Skeletal muscle satellite cell (primary cell): ENCODE data around the gene EXOC8. TPM values are rescaled to one million over a fixed set of nuclear protein-coding genes. Genes with fewer than 3 reads are reported as not detected.

Experiments used
- H3K27me3 ChIP-seq: 2 replicates; pipeline ENCODE4 v1.7.0; 2013; ENCODE audit warnings: low read length; ENCODE audit not compliant: control insufficient read depth, insufficient read depth
- H3K36me3 ChIP-seq: 2 replicates; pipeline ENCODE4 v1.7.0; 2013; ENCODE audit warnings: mild to moderate bottlenecking, control low read depth, low read length; ENCODE audit not compliant: insufficient read depth
- H3K4me1 ChIP-seq: 2 replicates; pipeline ENCODE4 v1.7.0; 2013; ENCODE audit warnings: low read length; ENCODE audit not compliant: control insufficient read depth, insufficient read depth
- H3K4me2 ChIP-seq: 2 replicates; pipeline ENCODE4 v1.7.0; 2013; ENCODE audit warnings: mild to moderate bottlenecking, low read length
- H3K4me3 ChIP-seq: 2 replicates; pipeline ENCODE4 v1.7.0; 2013; ENCODE audit warnings: low read length
- H3K9ac ChIP-seq: 2 replicates; pipeline ENCODE4 v1.7.0; 2013; ENCODE audit warnings: mild to moderate bottlenecking, low read depth, low read length, moderate library complexity
- H3K9me3 ChIP-seq: replicated peaks from 2 replicates; pipeline ENCODE4 v1.7.0; 2013; ENCODE audit warnings: mild to moderate bottlenecking, control low read depth, low read length
- total RNA-seq: library from RNA; depleted of rRNA; stranded (reverse); fragments of >200 nt; gene quantifications from 2 replicates; pipeline ENCODE4 v1.2.3, GENCODE V29; 2012; rRNA removed

EXOC8 gene, protein sequence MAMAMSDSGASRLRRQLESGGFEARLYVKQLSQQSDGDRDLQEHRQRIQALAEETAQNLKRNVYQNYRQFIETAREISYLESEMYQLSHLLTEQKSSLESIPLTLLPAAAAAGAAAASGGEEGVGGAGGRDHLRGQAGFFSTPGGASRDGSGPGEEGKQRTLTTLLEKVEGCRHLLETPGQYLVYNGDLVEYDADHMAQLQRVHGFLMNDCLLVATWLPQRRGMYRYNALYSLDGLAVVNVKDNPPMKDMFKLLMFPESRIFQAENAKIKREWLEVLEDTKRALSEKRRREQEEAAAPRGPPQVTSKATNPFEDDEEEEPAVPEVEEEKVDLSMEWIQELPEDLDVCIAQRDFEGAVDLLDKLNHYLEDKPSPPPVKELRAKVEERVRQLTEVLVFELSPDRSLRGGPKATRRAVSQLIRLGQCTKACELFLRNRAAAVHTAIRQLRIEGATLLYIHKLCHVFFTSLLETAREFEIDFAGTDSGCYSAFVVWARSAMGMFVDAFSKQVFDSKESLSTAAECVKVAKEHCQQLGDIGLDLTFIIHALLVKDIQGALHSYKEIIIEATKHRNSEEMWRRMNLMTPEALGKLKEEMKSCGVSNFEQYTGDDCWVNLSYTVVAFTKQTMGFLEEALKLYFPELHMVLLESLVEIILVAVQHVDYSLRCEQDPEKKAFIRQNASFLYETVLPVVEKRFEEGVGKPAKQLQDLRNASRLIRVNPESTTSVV
- 12.2 and 12.9 TPM in 2 replicates for total RNA-seq

DNA sequence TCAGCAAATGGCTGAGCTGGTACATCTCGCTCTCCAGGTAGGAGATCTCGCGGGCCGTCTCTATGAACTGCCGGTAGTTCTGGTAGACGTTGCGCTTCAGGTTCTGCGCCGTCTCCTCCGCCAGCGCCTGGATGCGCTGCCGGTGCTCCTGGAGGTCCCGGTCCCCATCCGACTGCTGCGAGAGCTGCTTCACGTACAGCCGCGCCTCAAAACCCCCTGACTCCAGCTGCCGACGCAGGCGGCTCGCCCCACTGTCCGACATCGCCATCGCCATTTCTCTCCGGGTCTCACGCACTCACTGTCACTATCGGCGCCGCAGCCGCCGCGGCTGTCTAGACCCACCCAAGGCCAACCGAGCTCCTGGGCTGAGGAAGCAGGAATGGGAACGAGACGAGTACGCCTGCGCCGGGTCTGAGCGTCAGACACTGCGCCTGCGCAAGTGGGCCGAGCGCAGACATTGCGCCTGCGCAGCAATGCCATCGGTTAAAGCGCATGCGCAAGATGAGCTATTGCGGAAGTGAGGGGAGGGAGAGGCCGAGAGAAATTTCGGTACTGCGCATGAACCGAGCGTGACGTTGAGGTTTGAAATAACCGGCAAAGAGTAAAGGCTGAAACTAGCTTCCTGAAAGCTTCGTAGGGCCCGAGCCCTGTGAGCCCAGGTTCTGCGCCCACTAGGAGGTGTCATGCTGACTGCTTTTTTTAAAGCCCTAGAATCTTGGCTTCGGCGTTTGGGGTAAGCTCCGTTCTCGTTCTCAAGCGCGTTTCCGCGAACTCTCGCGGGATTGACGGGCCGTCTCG, at the start of gene EXOC8:
TSS of gene EXOC8 (minus strand) at position 381 of the 798 bp plus-strand sequence. CDS start at position 274, 107 bp downstream.
- H3K27me3 ChIP-seq = no peaks in the 10 kb centered on the region
- H3K4me2 ChIP-seq = peak within 1 kb of the TSS; percentile 98
- peaks cover 17% of the 10 kb centered on the region for H3K36me3 ChIP-seq
- H3K4me3 ChIP-seq = peak within 1 kb of the TSS; percentile 91
- peak within 1 kb of the TSS; percentile 95 for H3K9ac ChIP-seq
- peaks cover 37% of the 10 kb centered on the region for H3K4me1 ChIP-seq
- no peaks in the 10 kb centered on the region for H3K9me3 ChIP-seq

DNA sequence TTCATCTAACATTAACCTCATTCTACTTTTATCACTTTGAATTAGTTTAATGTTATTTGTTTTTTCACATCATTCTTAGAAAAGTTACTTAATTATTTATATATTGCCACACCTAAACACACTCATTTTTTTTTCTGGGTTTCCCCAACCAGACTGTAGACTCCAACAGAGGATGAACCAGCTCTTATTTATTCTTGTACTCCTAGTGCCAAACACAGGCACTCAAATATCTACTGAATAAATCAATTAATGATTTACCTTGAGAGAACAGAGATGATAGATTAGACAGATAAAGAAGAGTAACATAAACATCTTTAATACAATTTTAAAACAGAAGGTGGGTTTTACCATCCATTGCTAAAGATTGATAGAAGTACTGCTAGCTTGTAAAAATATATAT, 48.8 kb upstream of the EXOC8 start:
- Histone ChIP-seq H3K4me2 (no peak overlapping the region), H3K9me3 (no peaks in the 10 kb centered on the region), H3K4me1 (peaks cover 28% of the 10 kb centered on the region), H3K9ac (no peak overlapping the region), H3K27me3 (no peaks in the 10 kb centered on the region), H3K36me3 (no peaks in the 10 kb centered on the region), H3K4me3 (no peak overlapping the region)

DNA sequence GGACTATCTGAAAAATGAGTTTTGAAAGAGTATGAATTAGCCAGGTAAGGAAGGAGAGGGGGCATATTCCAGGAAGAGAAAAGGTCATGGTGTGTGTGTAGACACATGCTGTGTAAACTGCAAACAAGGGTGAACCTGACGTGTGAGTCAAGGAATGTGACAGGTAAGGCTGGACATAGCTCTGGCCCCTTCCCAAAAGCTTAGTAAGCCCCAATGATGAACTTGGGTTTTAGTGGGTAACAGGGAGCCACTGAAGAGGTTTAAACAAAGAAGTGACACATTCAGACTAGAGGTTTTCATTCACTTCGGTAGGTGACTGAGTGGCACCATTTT, 47.7 kb upstream of the EXOC8 start:
- Histone ChIP-seq H3K27me3 (no peaks in the 10 kb centered on the region), H3K4me1 (peaks cover 27% of the 10 kb centered on the region), H3K4me3 (no peak overlapping the region), H3K9ac (no peak overlapping the region), H3K9me3 (no peaks in the 10 kb centered on the region), H3K36me3 (no peaks in the 10 kb centered on the region), H3K4me2 (no peak overlapping the region)

DNA sequence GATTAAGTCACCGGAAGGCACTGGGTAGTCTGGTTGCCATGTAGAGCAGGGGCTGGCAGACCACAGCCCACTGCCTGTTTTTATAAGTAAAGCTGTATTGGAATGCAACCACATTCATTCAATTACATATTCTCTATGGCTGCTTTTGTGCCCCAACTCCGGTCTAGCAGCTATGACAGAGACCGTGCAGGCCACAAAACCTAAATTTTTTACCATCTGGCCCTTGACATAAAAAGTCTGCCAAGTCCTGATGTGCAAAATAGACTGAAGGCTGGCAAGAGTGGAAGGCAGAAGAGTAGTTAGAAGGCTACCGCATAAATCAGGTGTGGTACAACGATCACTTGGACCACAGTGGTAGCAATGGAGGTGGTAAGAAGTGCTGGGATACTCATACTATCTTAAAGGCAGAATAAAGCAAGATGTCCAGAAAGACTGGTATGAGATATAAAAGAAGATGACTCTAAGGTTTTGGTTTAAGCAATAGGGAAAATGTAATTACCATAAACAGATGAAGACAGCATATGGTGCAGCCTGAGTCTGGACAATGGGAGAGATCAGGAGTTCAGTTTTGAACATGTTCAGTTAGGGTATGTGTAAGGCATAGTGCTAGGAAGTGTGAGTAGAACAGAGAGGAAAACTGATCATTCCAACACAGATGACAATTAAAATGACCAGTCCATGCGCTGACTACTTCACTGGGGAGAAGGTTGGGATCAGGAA, 47.2 kb upstream of the EXOC8 start:
- H3K36me3 ChIP-seq = no peaks in the 10 kb centered on the region
- H3K9me3 ChIP-seq = no peaks in the 10 kb centered on the region
- no peak overlapping the region for H3K4me3 ChIP-seq
- H3K4me1 ChIP-seq = peaks cover 21% of the 10 kb centered on the region
- no peak overlapping the region for H3K9ac ChIP-seq
- no peak overlapping the region for H3K4me2 ChIP-seq
- no peaks in the 10 kb centered on the region for H3K27me3 ChIP-seq

DNA sequence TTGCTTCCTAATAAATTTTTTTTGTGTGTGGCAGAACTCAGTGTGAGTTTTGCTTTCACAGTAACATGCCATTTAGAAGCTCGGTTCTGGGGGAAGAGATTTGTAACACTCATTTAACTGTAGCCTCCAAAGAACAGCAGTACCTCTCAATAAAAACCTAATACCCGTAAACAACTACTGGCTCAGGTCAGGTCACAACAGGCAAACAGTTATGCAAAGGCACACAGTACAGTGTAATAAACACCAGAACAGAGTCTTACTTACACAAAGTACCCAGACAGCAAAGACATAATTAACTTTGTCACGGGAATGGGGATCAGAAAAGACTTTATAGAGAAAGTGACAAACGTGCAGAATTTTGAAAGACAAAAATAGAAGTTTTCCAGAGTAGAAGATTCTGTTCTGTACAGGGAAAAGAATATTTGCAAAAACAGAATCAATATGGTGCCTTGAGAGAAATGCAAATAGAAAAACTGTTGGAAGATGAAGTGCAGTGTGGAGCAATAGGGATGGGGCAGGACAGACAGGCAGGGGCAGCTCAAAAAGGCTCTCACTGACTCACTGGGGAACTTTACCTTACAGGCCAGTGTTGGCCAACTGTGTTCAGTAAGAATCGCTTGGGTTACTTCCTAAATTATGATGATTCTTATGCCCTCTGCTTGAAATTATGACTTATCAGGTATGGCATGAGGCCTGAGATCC, 45.7 kb upstream of the EXOC8 start:
- no peak overlapping the region for H3K9ac ChIP-seq
- H3K4me3 ChIP-seq = no peak overlapping the region
- peaks cover 16% of the 10 kb centered on the region for H3K4me1 ChIP-seq

DNA sequence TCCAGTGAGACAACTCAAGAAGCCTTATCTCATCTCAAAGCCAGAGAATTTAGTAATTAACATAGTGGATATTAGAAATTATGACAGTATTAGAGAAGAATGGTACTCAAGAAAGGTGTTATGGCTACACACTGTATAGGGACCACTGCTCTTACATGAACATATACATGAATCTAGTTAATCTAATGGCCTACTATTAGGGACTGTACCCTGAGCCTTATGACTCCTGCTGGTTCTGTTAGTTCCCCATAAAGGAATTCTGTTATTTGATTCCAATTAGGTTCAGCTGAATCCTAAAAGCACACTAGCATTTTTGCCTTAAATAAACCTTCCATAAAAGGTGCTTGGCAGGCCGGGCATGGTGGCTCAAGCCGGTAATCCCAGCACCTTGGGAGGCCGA, 44.8 kb upstream of the EXOC8 start:
- peaks cover 7% of the 10 kb centered on the region for H3K4me1 ChIP-seq
- H3K9ac ChIP-seq = no peak overlapping the region
- no peak overlapping the region for H3K4me2 ChIP-seq
- H3K36me3 ChIP-seq = no peaks in the 10 kb centered on the region
- no peak overlapping the region for H3K4me3 ChIP-seq
- no peaks in the 10 kb centered on the region for H3K27me3 ChIP-seq
- H3K9me3 ChIP-seq = no peaks in the 10 kb centered on the region

More for the DNA sequence above, 45.7 kb upstream of the EXOC8 start:
- H3K36me3 ChIP-seq = no peaks in the 10 kb centered on the region
- peak overlapping the region; percentile 39 for H3K4me2 ChIP-seq
- no peaks in the 10 kb centered on the region for H3K9me3 ChIP-seq
- H3K27me3 ChIP-seq = no peaks in the 10 kb centered on the region

DNA sequence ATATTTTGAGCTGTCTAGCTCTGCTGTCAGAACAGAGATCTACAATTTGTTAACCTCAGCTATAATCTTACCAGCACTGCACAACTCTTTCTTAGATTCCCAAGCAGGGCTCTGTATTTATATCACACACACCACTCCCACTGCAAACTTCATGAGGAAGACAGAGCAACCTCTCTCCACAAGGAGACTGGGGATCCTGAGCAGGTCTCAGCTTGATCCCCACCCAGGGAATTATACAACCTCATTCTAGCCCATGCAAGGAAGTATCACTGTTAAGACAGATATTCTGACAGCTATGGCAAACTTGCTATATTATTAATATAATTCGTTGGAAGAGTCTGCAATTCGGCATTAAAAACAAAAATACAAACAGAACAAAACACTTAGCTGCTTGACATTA, 44.1 kb upstream of the EXOC8 start:
- H3K9me3 ChIP-seq = no peaks in the 10 kb centered on the region
- peaks cover 13% of the 10 kb centered on the region for H3K4me1 ChIP-seq
- H3K9ac ChIP-seq = no peak overlapping the region
- H3K36me3 ChIP-seq = no peaks in the 10 kb centered on the region
- no peak overlapping the region for H3K4me3 ChIP-seq
- H3K27me3 ChIP-seq = no peaks in the 10 kb centered on the region
- no peak overlapping the region for H3K4me2 ChIP-seq

DNA sequence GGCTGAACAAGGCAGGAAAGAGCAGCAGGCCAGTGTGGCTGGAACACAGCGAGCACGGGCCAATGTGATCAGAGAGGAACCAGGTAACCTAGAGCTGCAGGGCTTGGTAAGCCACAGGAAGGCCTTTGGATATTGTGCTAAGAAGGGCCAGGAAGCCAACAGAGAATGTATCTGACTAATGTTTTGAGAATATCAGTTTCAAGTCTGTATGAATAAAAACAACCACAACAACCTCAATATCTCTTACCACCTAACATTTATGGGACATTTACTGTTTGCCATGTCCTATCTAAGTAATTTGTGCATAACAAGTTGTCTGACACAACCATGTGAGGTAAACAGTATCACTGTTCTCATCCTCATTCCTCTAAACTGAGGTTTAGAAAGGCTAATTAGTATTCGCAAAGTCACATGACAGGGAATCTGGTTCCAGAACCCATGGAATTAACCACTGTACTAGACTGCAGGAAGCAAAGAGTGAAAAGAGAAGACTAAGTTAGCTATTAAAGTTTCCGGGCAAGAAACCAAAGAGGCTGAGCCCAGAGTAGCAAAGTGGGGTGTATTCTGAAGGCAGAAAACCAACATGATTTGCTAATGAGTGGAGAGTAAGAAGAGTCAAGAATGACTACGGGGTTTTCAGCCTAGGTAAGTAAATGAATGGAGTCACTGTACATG, 39.4 kb upstream of the EXOC8 start:
- no peak overlapping the region for H3K4me3 ChIP-seq
- no peaks in the 10 kb centered on the region for H3K9me3 ChIP-seq
- H3K4me1 ChIP-seq = peaks cover 9% of the 10 kb centered on the region
- H3K36me3 ChIP-seq = no peaks in the 10 kb centered on the region
- no peaks in the 10 kb centered on the region for H3K27me3 ChIP-seq
- H3K9ac ChIP-seq = no peak overlapping the region
- H3K4me2 ChIP-seq = no peak overlapping the region

DNA sequence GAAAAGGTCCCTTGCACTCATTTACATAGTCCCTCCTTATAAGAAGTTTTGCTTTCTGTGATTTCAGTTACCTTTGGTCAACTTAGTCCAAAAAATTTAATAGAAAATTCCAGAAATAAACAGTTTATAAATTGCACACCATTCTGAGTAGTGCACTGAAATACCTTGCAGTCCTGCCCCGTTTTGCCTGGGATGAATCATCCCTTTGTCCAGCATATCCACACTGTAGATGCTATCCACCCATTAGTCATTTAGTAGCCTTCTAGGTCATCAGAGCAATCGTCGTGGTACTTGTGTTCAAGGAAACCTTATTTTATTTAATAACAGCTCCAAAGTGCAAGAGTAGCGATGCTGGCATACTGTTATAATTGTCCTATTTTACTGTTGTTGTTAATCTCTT, 38.4 kb upstream of the EXOC8 start:
- Histone ChIP-seq H3K4me3 (no peak overlapping the region), H3K36me3 (no peaks in the 10 kb centered on the region), H3K9me3 (no peaks in the 10 kb centered on the region), H3K4me1 (peaks cover 9% of the 10 kb centered on the region), H3K27me3 (no peaks in the 10 kb centered on the region), H3K9ac (no peak overlapping the region), H3K4me2 (no peak overlapping the region)

DNA sequence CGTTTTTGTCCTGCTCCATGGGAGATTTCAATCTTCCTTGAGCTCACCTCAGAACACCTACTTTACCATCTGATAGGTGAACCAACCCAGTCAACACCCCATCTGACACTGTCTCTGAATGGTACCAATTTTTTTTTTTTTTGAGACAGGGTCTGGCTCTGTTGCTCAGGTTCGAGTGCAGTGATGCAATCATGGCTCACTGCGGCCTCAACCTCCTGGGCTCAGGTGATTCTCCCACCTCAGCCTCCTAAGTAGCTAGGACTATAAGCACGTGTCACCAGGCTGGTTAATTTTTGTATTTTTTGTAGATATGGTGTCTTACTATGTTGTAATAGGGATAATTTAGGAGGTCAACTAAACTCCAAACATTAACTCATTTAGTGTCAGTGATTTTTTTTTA, 36.7 kb upstream of the EXOC8 start:
- Histone ChIP-seq H3K4me3 (no peak overlapping the region), H3K9me3 (no peaks in the 10 kb centered on the region), H3K4me1 (peaks cover 9% of the 10 kb centered on the region), H3K36me3 (no peaks in the 10 kb centered on the region), H3K9ac (no peak overlapping the region), H3K27me3 (no peaks in the 10 kb centered on the region), H3K4me2 (no peak overlapping the region)
